Erythroblast (primary cell): Measurements from ENCODE around the gene CCDC51.

Experiments
- DNase-seq, 2 experiments: peaks; one replicate each; lab custom pipeline; 2025; lab: John Stamatoyannopoulos, UW
- GATA1 ChIP-seq: IDR thresholded peaks from 2 replicates; pipeline ENCODE4 v1.6.1; 2011; ENCODE audit warnings: low read depth, mild to moderate bottlenecking, control low read depth, low read length, moderate library complexity
- POLR2A ChIP-seq: IDR thresholded peaks from 2 replicates; pipeline ENCODE4 v1.6.1; 2011; ENCODE audit warnings: mild to moderate bottlenecking, low read length

CCDC51 gene

DNA sequence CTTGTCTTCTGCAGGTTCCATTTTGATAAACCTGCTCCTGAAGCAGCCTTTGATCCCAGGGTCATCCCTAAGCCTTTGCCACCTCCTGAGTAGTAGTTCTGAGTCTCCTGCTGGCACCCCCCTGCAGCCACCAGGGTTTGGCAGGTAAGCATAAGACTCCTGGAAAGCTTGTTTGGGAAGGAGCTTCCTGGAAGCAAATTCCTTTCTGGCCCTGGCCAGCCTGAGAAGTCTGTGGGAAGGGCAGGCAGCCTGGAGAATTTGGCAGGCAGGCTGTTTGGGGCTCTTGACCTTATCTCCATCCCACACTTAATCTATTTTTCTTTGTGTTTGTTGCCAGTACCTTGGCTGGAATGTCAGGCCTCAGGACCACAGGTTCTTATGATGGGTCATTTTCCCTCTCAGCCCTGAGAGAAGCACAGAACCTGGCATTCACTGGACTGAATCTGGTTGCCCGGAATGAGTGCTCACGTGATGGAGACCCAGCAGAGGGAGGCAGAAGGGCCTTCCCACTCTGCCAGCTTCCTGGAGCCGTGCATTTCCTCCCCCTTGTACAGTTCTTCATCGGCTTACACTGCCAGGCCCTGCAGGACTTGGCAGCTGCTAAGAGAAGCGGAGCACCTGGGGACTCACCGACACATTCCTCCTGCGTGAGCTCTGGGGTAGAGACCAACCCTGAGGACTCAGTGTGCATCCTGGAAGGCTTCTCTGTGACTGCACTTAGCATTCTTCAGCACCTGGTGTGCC lies 20.0 kb upstream of the CCDC51 start:
- no peak for DNase-seq
- TF ChIP-seq GATA1: no peak
- no peak for TF ChIP-seq POLR2A

DNA sequence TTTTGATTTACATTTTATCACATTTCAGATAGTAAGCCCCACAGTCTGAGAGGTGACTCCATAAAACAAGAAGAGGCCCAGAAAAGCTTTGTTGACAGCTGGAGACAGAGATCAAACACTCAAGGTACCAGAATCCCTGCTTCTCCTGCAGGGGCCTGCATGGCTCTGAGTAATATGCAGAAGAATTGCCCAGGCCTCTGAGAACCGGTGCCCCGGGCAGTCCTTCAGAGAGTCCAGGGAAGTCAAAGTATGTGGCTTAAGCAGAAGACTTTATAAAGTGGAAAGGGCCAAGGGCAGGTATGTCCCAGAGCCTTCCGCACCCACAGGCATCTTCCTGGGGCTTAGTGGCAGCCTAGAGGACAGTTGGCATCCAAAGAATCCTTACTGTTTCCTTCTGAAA lies 19.4 kb upstream of the CCDC51 start:
- TF ChIP-seq POLR2A (no peak), GATA1 (no peak)
- no peak for DNase-seq

DNA sequence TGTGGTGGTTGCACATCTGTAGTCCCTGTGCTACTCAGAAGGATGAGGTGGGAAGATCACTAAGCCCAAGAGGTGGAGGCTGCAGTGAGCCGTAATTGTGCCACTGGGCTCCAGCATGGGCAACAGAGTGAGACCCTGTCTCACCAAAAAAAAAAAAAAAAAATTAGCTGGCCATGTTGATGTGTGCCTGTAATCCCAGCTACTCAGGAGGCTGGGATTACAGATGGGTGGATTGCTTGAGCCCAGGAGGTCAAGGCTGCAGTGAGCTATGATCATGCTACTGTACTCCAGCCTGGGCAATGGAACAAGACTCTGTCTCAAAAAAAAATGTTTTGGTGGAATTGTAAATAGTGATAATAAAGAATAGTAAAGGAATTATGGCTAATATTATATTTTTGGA lies 16.5 kb upstream of the CCDC51 start:
- TF ChIP-seq POLR2A (no peak), GATA1 (no peak)
- DNase-seq: no peak

DNA sequence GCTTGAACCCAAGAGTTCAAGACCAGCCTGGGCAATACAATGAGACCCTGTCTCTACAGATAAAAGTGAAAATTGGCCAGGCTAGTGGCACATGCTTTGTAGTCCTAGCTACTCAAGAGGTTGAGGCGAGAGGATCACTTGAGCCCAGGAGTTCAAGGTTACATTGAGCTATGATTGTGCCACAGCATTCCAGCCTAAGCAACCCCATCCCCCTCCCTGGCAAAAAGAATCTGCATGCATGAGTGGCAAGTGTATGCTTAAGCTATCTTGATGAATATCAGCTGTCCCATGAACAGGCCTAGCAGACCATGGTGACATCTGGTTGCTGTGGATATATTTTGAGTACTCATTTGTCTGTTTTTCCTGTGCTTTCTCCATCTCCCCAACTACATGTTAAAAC lies 11.4 kb upstream of the CCDC51 start:
- DNase-seq: no peak
- TF ChIP-seq GATA1 (no peak), POLR2A (no peak)

DNA sequence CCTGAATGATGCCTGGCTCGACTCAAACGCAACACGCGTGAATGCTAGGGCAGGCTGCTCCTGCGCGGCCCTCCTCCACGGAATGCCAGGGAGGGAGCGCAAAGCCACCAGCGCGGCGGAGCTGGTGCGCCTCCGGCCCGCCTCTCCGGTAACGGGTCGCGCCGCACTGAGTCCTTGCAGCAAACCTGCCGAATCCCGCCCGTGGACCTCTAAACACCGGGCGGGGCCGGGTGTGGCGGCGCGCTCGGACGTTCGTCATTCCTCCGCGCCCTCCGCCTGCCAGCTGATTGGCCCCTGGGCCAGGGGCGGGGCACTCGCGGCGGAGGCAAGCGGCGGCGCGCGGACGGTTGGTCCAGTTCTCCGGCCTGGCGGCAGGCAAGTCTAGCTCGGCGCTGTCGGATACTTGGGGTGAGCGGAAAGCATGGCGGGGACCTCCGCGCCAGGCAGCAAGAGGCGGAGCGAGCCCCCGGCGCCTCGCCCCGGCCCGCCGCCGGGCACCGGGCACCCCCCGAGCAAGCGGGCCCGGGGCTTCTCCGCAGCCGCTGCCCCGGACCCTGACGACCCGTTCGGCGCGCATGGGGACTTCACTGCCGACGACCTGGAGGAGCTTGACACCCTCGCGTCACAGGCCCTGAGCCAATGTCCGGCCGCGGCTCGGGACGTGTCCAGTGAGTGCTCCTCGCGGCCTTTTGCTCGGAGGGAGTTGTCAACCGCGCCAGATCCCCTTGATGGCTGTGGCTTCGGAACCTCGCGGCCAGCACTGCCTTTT lies 6.7 kb upstream of the CCDC51 start, which contains the start of gene ATRIP:
ATRIP (plus strand) TSS at position 313 of the 769 bp plus-strand sequence; CDS start at position 422, 109 bp downstream.
- peak; percentile 95 to 97 for DNase-seq
- TF ChIP-seq POLR2A (peak; percentile 94), GATA1 (no peak)

DNA sequence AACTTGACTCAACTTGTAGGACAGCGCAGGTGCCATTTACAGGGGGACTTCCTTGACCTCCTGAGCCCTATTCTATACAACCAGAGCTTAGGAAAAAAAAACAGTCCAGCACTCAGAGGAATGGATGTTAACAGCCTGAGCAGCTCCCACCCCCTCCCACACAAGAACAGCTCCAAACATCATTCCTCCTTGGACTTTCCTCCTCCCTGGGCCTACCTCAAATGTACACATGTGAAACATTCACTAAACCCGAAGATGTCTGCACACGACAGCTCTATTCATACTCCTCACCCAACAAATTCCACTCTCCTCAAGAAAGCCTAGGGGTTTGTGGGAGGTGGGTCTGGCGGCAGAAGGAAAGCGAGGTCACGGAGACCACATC lies 6.1 kb upstream of the CCDC51 start:
- TF ChIP-seq POLR2A (no peak), GATA1 (no peak)
- no peak for DNase-seq

DNA sequence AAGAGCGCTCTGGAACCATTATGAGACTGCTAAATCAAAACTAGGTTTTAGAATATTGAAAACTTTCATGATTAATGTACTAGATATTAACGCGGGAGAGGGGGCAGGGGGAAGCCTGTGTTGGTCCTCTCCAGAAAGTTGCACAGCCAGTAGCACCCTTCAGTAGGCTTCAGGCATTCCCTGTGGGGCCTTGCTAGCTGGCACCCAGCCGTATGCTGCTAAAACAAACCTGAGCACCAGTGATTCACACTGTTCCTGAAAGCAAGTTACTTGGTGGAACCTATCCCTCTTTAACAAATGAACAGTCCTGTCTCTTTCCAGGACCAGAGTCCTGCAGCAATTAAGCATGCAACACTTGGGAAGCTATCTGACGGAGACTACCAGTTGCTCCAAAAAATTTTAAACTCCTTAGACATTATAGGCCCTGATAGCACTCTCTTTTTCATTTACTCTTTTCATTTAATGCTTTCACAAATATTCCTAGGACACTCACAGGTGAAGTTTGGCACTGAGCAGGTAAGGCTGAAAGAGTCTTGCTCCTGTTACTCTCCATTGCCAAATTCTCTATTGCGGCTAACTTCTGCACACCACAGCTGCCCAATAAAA lies 5.5 kb upstream of the CCDC51 start:
- TF ChIP-seq GATA1 (no peak), POLR2A (no peak)
- DNase-seq: no peak

DNA sequence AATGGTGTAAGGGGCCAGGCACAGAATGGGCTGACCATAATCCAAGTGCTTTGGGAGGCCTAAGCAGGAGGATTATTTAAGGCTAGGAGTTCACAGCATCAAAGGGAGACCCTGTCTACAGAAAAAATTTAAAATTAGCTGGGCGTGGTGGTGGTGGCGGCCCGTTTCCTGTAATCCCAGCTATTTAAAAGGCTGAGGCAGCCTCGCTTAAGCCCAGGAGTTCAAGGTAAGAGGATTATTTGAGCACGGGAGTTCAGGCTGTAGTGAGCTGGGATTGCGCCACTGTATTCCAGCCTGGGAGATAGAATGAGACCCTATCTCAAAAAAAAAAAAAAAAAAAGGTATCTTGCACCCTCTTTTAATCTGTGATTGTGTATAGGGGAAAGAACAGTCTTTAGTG lies 2.0 kb upstream of the CCDC51 start:
- TF ChIP-seq GATA1 (no peak), POLR2A (no peak)
- DNase-seq: no peak

DNA sequence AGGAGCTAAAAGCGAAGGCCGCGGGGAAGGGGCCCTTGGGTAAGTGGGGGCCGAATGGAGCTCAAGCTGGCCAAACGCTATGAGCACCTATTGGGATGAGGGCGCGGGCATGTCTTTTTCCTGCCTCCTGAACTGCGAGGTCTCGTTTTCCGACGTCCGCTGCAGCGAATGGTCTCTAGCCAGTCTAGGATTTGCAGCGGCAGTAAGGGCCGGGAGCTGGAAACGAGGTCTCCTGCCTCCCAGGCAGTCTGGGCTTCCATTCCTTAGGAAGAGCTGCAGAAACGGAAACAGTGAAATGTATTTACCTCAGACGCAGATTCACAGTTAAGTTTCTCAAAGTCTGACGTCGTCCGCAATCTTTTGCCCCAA lies 655 bp upstream of the CCDC51 start:
- no peak for DNase-seq
- TF ChIP-seq GATA1: no peak
- no peak for TF ChIP-seq POLR2A

DNA sequence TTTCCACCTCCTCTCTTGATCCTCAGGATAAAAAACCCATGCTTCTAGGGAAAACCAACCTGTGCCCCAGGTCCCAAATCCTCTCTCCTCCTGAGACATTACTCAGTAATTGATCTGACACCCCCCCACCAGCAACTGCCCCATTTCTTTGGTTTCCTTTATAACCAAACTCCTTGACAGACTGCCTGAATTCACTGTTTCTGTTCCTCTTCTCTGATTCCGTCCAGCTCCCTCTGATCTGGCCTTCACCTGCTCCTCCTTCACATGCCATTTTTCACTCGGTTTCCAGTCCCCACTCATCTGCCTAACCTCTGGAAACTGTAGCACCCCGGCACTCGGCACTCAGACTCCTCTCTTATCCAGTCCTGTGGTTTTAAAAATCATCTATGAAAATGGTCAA lies 2.1 kb downstream of the CCDC51 start:
- DNase-seq: no peak

DNA sequence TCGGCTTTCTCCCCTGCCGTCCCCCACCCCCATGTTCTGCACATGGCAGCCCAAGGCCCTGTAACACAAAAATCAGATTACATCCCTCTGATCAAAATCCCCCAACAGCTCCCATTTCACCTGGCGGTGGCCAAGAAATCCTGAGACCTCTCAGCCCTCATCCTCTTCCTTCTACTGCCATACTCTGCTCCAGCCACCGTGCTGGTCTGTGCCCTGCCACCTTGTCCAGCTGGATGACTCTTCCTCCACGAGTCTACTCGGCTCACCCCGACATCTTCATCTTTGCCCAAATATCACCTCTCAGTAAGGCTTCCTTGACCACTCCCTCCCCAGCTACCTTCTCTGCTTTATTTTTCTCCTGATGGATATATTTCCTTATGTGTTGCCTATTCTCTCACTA lies 3.1 kb downstream of the CCDC51 start:
- DNase-seq: no peak
- TF ChIP-seq GATA1: no peak
- TF ChIP-seq POLR2A: no peak

More for the DNA sequence above, 2.1 kb downstream of the CCDC51 start:
- TF ChIP-seq POLR2A (no peak), GATA1 (no peak)

DNA sequence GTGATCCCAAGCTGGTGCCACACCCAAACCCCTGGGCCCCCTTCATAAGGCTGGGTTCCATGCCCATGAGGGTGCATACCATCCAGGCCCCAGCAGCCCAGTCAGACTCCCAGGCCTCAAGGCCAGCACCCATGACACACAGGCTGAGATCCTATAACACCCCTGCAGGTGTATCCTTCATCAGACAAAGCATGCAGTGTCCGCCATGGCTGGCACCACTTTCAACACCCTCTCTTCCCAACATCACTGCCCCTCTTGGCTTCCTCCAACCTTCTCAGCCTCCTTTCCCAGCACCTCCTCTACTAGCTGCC lies 3.5 kb downstream of the CCDC51 start:
- TF ChIP-seq GATA1 (no peak), POLR2A (no peak)
- DNase-seq: no peak

DNA sequence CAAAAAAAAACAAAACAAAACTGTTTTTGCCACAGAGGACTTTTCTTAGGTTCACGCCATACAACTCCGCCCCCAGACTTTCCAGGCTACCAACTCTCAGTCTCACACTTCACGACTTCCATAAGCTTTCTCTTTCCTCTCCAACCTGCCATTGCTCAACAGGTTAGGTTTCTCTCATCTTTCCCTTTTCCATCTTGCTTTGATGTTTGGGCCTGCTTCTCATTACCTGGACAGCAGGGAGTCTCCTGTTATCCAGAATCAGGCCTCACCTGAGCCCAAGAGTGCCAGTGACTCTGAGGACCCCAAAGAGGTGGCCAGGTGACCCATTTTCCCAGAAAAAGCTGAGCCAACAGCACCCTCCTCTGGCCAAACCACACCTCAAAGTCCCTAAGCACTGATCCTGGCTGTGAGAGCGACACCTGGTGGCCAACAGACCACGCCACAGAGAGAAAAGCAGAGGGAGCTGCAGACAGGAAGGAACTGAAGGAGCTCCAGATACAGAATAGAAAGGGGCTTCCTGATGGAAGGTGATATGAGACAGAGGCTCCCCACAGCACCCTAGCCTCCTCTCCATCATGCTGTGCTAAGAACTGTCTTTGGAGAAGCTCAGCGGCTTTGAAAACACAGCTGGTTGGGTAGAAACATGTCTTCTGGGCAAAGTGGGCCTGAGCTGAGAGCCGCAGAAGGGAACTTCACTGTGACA lies 4.0 kb downstream of the CCDC51 start:
- peak; percentile 85 to 93 for DNase-seq
- TF ChIP-seq POLR2A (no peak), GATA1 (no peak)

DNA sequence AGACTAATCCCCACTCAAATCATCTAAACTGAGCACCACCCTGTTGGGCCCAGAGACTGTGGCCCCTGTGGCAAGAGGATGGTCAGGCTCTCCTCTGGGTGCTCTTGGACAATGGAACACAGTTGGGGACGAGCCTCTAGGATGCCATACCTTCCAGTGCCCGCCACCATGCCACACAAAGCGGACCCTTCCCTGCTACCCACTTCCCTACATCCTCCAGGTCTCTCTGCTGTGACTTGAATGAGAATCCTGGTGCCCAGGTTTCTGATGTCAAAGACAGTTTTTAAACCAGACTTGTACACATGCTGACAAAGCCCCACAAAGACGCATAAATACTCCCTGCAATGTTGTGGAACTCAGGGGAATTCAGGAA lies 4.7 kb downstream of the CCDC51 start:
- no peak for TF ChIP-seq GATA1
- no peak for TF ChIP-seq POLR2A
- DNase-seq: no peak
